Smooth muscle cell (in vitro differentiated cells): Measurements from ENCODE around the gene SLC24A3. TPM values are rescaled to one million over a fixed set of nuclear protein-coding genes. Genes with fewer than 3 reads are reported as not detected.

Source experiments
- DNase-seq: peaks from one replicate; lab custom pipeline; 2025; ENCODE audit not compliant: unreplicated experiment; lab: John Stamatoyannopoulos, UW
- H2AFZ ChIP-seq: fragments of 200-600 bp; sonication (generic); 2 replicates; pipeline ENCODE4 v1.6.0; 2016; ENCODE audit warnings: antibody characterized with exemption, low read depth, mild to moderate bottlenecking
- H3F3A ChIP-seq: fragments of 200-600 bp; sonication (generic); 2 replicates; pipeline ENCODE4 v1.6.0; 2017; ENCODE audit warnings: antibody characterized with exemption, low read depth
- H3K27ac ChIP-seq: fragments of 200-600 bp; sonication (generic); 2 replicates; pipeline ENCODE4 v1.5.1; 2016; ENCODE audit warnings: low read depth, mild to moderate bottlenecking
- H3K27me3 ChIP-seq: fragments of 200-600 bp; sonication (generic); 2 replicates; pipeline ENCODE4 v1.6.1; 2016; ENCODE audit warnings: low read depth, mild to moderate bottlenecking
- H3K36me3 ChIP-seq: fragments of 200-600 bp; sonication (generic); 2 replicates; pipeline ENCODE4 v1.5.1; 2016; ENCODE audit warnings: low read depth
- H3K4me1 ChIP-seq: fragments of 200-600 bp; sonication (generic); 2 replicates; pipeline ENCODE4 v1.5.1; 2016; ENCODE audit warnings: low read depth
- H3K4me2 ChIP-seq: fragments of 200-600 bp; sonication (generic); 2 replicates; pipeline ENCODE4 v1.6.0; 2016; ENCODE audit warnings: mild to moderate bottlenecking
- H3K4me3 ChIP-seq: fragments of 200-600 bp; sonication (generic); 2 replicates; pipeline ENCODE4 v1.5.1; 2016; ENCODE audit warnings: mild to moderate bottlenecking
- H3K79me2 ChIP-seq: fragments of 200-600 bp; sonication (generic); 2 replicates; pipeline ENCODE4 v1.6.0; 2016; ENCODE audit warnings: low read depth, mild to moderate bottlenecking
- H3K9ac ChIP-seq: fragments of 200-600 bp; sonication (generic); 2 replicates; pipeline ENCODE4 v1.6.0; 2016; ENCODE audit warnings: low read depth
- H3K9me3 ChIP-seq: fragments of 200-600 bp; sonication (generic); replicated peaks from 2 replicates; pipeline ENCODE4 v1.5.1; 2016; ENCODE audit warnings: low read depth
- H4K20me1 ChIP-seq: fragments of 200-600 bp; sonication (generic); 2 replicates; pipeline ENCODE4 v1.6.0; 2016; ENCODE audit warnings: low read depth
- CTCF ChIP-seq: fragments of 200-600 bp; sonication (generic); IDR thresholded peaks from 2 replicates; pipeline ENCODE4 v1.5.1; 2017; ENCODE audit warnings: borderline replicate concordance, mild to moderate bottlenecking, antibody characterized with exemption; ENCODE audit not compliant: insufficient read depth, poor library complexity, severe bottlenecking
- WGBS: methylation state at CpG from one replicate; pipeline ENCODE4 v1.1.7; 2016; ENCODE audit warnings: low lambda C conversion rate; 5-methylcytosine and 5-hydroxymethylcytosine counted together
- polyA plus RNA-seq: library from polyadenylated mRNA; unstranded; fragments of >200 nt; fragmentation: Nextera tagmentation; extraction: Ambion mirVana; gene quantifications from 2 replicates; pipeline ENCODE4 v1.2.1, GENCODE V29; 2016
- total RNA-seq: library from RNA; depleted of rRNA; stranded (reverse); fragments of >200 nt; gene quantifications from 2 replicates; pipeline ENCODE4 v1.2.3, GENCODE V29; 2014

The SLC24A3 gene
- total and polyA plus RNA-seq, 2 experiments from 2014 or later = 2.5 to 3.2 TPM

GRCh38 chr20:19232997-19233794 lies 20.8 kb downstream of the SLC24A3 start:
- no peak for TF ChIP-seq CTCF
- Histone ChIP-seq H3K4me1 (no peaks in the 10 kb centered on the region), H3F3A (no peaks in the 10 kb centered on the region), H3K4me3 (no peak overlapping the region), H3K9me3 (no peaks in the 10 kb centered on the region), H3K27me3 (no peaks in the 10 kb centered on the region), H3K36me3 (no peaks in the 10 kb centered on the region), H2AFZ (no peak overlapping the region), H4K20me1 (no peaks in the 10 kb centered on the region), H3K79me2 (peaks cover 6% of the 10 kb centered on the region), H3K4me2 (no peak overlapping the region), H3K9ac (no peak overlapping the region), H3K27ac (no peak overlapping the region)
- DNase-seq = no peak
- WGBS = 83% methylated on average over 12 of the region's 12 CpGs

GRCh38 chr20:19236371-19237055 lies 24.1 kb downstream of the SLC24A3 start:
- 90% methylated on average over 7 of the region's 7 CpGs for WGBS

GRCh38 chr20:19241440-19241839 lies 29.0 kb downstream of the SLC24A3 start:
- 61% methylated on average over 13 of the region's 13 CpGs for WGBS
- TF ChIP-seq CTCF = no peak

More at GRCh38 chr20:19236371-19237055, 24.1 kb downstream of the SLC24A3 start:
- no peaks in the 10 kb centered on the region for H3K4me1 ChIP-seq
- H3K79me2 ChIP-seq = no peaks in the 10 kb centered on the region
- H3K4me2 ChIP-seq = no peak overlapping the region
- no peak for DNase-seq
- no peak for TF ChIP-seq CTCF
- H4K20me1 ChIP-seq = no peaks in the 10 kb centered on the region
- H3K36me3 ChIP-seq = no peaks in the 10 kb centered on the region
- no peak overlapping the region for H3K27ac ChIP-seq
- H3K9me3 ChIP-seq = no peaks in the 10 kb centered on the region
- no peak overlapping the region for H3K4me3 ChIP-seq
- H2AFZ ChIP-seq = no peak overlapping the region
- no peak overlapping the region for H3K9ac ChIP-seq
- no peaks in the 10 kb centered on the region for H3F3A ChIP-seq
- peaks cover 3% of the 10 kb centered on the region for H3K27me3 ChIP-seq

More at GRCh38 chr20:19241440-19241839, 29.0 kb downstream of the SLC24A3 start:
- H3K36me3 ChIP-seq = no peaks in the 10 kb centered on the region
- no peak overlapping the region for H3K27ac ChIP-seq
- H4K20me1 ChIP-seq = no peaks in the 10 kb centered on the region
- no peak overlapping the region for H3K9ac ChIP-seq
- no peak for DNase-seq
- no peak overlapping the region for H2AFZ ChIP-seq
- no peaks in the 10 kb centered on the region for H3K9me3 ChIP-seq
- H3K4me3 ChIP-seq = no peak overlapping the region
- no peaks in the 10 kb centered on the region for H3K79me2 ChIP-seq
- no peak overlapping the region for H3K4me2 ChIP-seq
- no peaks in the 10 kb centered on the region for H3K4me1 ChIP-seq
- no peaks in the 10 kb centered on the region for H3F3A ChIP-seq
- H3K27me3 ChIP-seq = peaks cover 3% of the 10 kb centered on the region
